ENCODE results near the gene ZNF254. TPM values are rescaled to one million over a fixed set of nuclear protein-coding genes. Genes with fewer than 3 reads are reported as not detected.

ZNF254 gene
- total RNA-seq, 2 donors from 2014 or later = 13.3 to 14.9 TPM

DNA sequence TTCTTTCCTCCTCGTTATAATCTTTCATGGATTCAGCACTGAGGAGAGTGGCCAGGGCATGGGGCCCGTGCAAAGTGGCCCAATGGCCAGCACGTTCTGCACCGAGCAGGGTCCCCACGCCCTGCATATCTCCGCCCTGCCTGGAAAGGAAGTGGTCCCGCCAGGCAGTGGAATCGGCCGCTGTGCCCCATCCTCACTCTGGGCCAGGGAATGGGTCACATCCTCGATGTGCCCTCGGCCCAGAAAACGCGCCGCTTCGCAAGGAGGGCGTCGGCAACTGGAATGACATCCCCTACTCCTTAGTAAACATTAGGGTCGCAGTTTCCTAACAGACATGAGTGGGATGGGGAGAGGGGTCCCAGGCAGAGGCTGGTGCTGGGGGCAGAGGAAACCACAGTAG, 90.7 kb downstream of the ZNF254 start:
- Mint-ChIP-seq H3K9me3 (peaks cover 20 to 27% of the 10 kb centered on the region in 2 donors), H3K4me3 (no peak overlapping the region), H3K27me3 (ENCODE audit: low read depth) (no peaks in the 10 kb centered on the region), H3K4me1 (ENCODE audit: low read depth) (no peaks in the 10 kb centered on the region), H3K27ac (no peak overlapping the region), H3K36me3 (ENCODE audit: insufficient read depth in 2 of 2) (peaks cover 16 to 22% of the 10 kb centered on the region in 2 donors)
- ATAC-seq (replicated peaks in 1 of 2) = no peak
- no peak for DNase-seq

DNA sequence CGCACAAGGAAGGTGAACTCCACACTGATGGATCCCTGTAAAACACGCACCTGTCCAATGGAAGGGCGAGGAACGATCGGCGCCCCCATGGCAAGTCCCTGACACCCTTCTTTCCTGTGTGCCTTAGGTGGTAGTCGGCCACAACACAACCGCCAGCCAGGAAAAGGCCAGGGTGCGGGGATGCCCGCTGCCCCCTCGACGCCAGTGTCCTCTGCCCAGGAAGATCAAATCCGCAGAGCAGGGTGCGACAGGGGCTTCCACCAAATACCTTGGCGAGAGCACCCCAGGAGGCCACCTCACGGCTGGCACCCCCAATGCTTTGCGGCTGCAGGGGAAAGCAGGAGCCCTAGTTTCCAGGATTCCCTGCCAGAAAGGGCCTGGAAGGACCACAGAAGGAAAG, 91.2 kb downstream of the ZNF254 start:
- Mint-ChIP-seq H3K27me3 (ENCODE audit: low read depth) (no peaks in the 10 kb centered on the region), H3K27ac (no peak overlapping the region), H3K4me3 (no peak overlapping the region), H3K4me1 (ENCODE audit: low read depth) (no peaks in the 10 kb centered on the region), H3K9me3 (peaks cover 20 to 27% of the 10 kb centered on the region in 2 donors), H3K36me3 (ENCODE audit: insufficient read depth in 2 of 2) (peaks cover 16 to 22% of the 10 kb centered on the region in 2 donors)
- no peak for DNase-seq
- ATAC-seq (replicated peaks in 1 of 2) = no peak

Other genes with a start within 250 kb of the ZNF254 start
- 10 to 100 TPM; 20.5 to 25.3 TPM for gene ZNF726, start 172.3 kb upstream of the ZNF254 start, total RNA-seq